Smooth muscle cell (in vitro differentiated cells): ENCODE results near the gene PRAMEF7. TPM values are rescaled to one million over a fixed set of nuclear protein-coding genes. Genes with fewer than 3 reads are reported as not detected.
"Not testable (repeated sequence)": the region's sequence is repeated elsewhere in the genome, so short reads cannot be mapped to it uniquely, and the experiment has no call there.

ENCODE experiments used
- DNase-seq: peaks from one replicate; lab custom pipeline; 2025; ENCODE audit not compliant: unreplicated experiment; lab: John Stamatoyannopoulos, UW
- H2AFZ ChIP-seq: fragments of 200-600 bp; sonication (generic); 2 replicates; pipeline ENCODE4 v1.6.0; 2016; ENCODE audit warnings: antibody characterized with exemption, low read depth, mild to moderate bottlenecking
- H3F3A ChIP-seq: fragments of 200-600 bp; sonication (generic); 2 replicates; pipeline ENCODE4 v1.6.0; 2017; ENCODE audit warnings: antibody characterized with exemption, low read depth
- H3K27ac ChIP-seq: fragments of 200-600 bp; sonication (generic); 2 replicates; pipeline ENCODE4 v1.5.1; 2016; ENCODE audit warnings: low read depth, mild to moderate bottlenecking
- H3K27me3 ChIP-seq: fragments of 200-600 bp; sonication (generic); 2 replicates; pipeline ENCODE4 v1.6.1; 2016; ENCODE audit warnings: low read depth, mild to moderate bottlenecking
- H3K36me3 ChIP-seq: fragments of 200-600 bp; sonication (generic); 2 replicates; pipeline ENCODE4 v1.5.1; 2016; ENCODE audit warnings: low read depth
- H3K4me1 ChIP-seq: fragments of 200-600 bp; sonication (generic); 2 replicates; pipeline ENCODE4 v1.5.1; 2016; ENCODE audit warnings: low read depth
- H3K4me2 ChIP-seq: fragments of 200-600 bp; sonication (generic); 2 replicates; pipeline ENCODE4 v1.6.0; 2016; ENCODE audit warnings: mild to moderate bottlenecking
- H3K4me3 ChIP-seq: fragments of 200-600 bp; sonication (generic); 2 replicates; pipeline ENCODE4 v1.5.1; 2016; ENCODE audit warnings: mild to moderate bottlenecking
- H3K79me2 ChIP-seq: fragments of 200-600 bp; sonication (generic); 2 replicates; pipeline ENCODE4 v1.6.0; 2016; ENCODE audit warnings: low read depth, mild to moderate bottlenecking
- H3K9ac ChIP-seq: fragments of 200-600 bp; sonication (generic); 2 replicates; pipeline ENCODE4 v1.6.0; 2016; ENCODE audit warnings: low read depth
- H3K9me3 ChIP-seq: fragments of 200-600 bp; sonication (generic); replicated peaks from 2 replicates; pipeline ENCODE4 v1.5.1; 2016; ENCODE audit warnings: low read depth
- H4K20me1 ChIP-seq: fragments of 200-600 bp; sonication (generic); 2 replicates; pipeline ENCODE4 v1.6.0; 2016; ENCODE audit warnings: low read depth
- WGBS: methylation state at CpG from one replicate; pipeline ENCODE4 v1.1.7; 2016; ENCODE audit warnings: low lambda C conversion rate; 5-methylcytosine and 5-hydroxymethylcytosine counted together
- polyA plus RNA-seq: library from polyadenylated mRNA; unstranded; fragments of >200 nt; fragmentation: Nextera tagmentation; extraction: Ambion mirVana; gene quantifications from 2 replicates; pipeline ENCODE4 v1.2.1, GENCODE V29; 2016
- total RNA-seq: library from RNA; depleted of rRNA; stranded (reverse); fragments of >200 nt; gene quantifications from 2 replicates; pipeline ENCODE4 v1.2.3, GENCODE V29; 2014

The PRAMEF7 gene
- total RNA-seq, result not detected in 2 replicates
- not detected in 2 replicates for polyA plus RNA-seq

- H3K9me3 ChIP-seq, H3F3A ChIP-seq, H3K79me2 ChIP-seq, H3K9ac ChIP-seq, H4K20me1 ChIP-seq, DNase-seq, H3K4me2 ChIP-seq, H2AFZ ChIP-seq, H3K36me3 ChIP-seq, H3K27me3 ChIP-seq, H3K4me1 ChIP-seq, H3K4me3 ChIP-seq, H3K27ac ChIP-seq: not testable (repeated sequence)
- no CpG with 5 or more reads among the region's 1 CpG for WGBS
Observed at GRCh38 chr1:12916310-12916709, at the start of gene PRAMEF7. Gene PRAMEF7 (plus strand): TSS chr1:12916610. CDS start chr1:12917693, 1,083 bp downstream.

GRCh38 chr1:12878453-12878852 lies 38.0 kb upstream of the PRAMEF7 start:
- not testable (repeated sequence) for H3K79me2 ChIP-seq, H3K9me3 ChIP-seq, H3K27ac ChIP-seq, H2AFZ ChIP-seq, H3K4me1 ChIP-seq, H3K27me3 ChIP-seq, H3K4me2 ChIP-seq, H3K9ac ChIP-seq, H4K20me1 ChIP-seq, H3K36me3 ChIP-seq, DNase-seq, H3F3A ChIP-seq, H3K4me3 ChIP-seq
- WGBS, result 65% methylated on average over 4 of the region's 4 CpGs

GRCh38 chr1:12886101-12886500 lies 30.3 kb upstream of the PRAMEF7 start, which contains the start of gene PRAMEF4:
Gene PRAMEF4 (minus strand): TSS chr1:12886201. CDS start chr1:12883394, 2,807 bp downstream.
- not testable (repeated sequence) for H3K79me2 ChIP-seq, DNase-seq, H3F3A ChIP-seq, H3K9ac ChIP-seq, H3K36me3 ChIP-seq, H3K27ac ChIP-seq, H3K4me1 ChIP-seq, H3K9me3 ChIP-seq, H3K4me2 ChIP-seq, H3K4me3 ChIP-seq, H4K20me1 ChIP-seq, H2AFZ ChIP-seq, H3K27me3 ChIP-seq
- 71% methylated on average over 3 of the region's 3 CpGs for whole genome bisulfite sequencing

GRCh38 chr1:12898170-12898569 lies 18.2 kb upstream of the PRAMEF7 start, which contains the start of gene PRAMEF10:
Gene PRAMEF10 (minus strand): TSS chr1:12898270. CDS start chr1:12895847, 2,423 bp downstream.
- not testable (repeated sequence) for H3K4me3 ChIP-seq, H3K4me2 ChIP-seq, H3K9me3 ChIP-seq, H3K27ac ChIP-seq, DNase-seq, H4K20me1 ChIP-seq, H2AFZ ChIP-seq, H3K4me1 ChIP-seq, H3K79me2 ChIP-seq, H3K36me3 ChIP-seq, H3K27me3 ChIP-seq, H3K9ac ChIP-seq, H3F3A ChIP-seq
- 38% methylated on average over 1 of the region's 1 CpG for WGBS

GRCh38 chr1:12899186-12899585 lies 17.2 kb upstream of the PRAMEF7 start:
- H3K36me3 ChIP-seq, H3K4me3 ChIP-seq, H3K27me3 ChIP-seq, H3K4me1 ChIP-seq, H3K9me3 ChIP-seq, H3K4me2 ChIP-seq, DNase-seq, H3K9ac ChIP-seq, H3K27ac ChIP-seq, H3F3A ChIP-seq, H2AFZ ChIP-seq, H4K20me1 ChIP-seq, H3K79me2 ChIP-seq: not testable (repeated sequence)

GRCh38 chr1:12903793-12904572 lies 12.4 kb upstream of the PRAMEF7 start:
- not testable (repeated sequence) for H3K9me3 ChIP-seq, H3K36me3 ChIP-seq, H3K9ac ChIP-seq, H3K4me2 ChIP-seq, H3K4me3 ChIP-seq, DNase-seq, H3K27me3 ChIP-seq, H3K27ac ChIP-seq, H2AFZ ChIP-seq, H3K79me2 ChIP-seq, H3F3A ChIP-seq, H3K4me1 ChIP-seq, H4K20me1 ChIP-seq
- 86% methylated on average over 3 of the region's 5 CpGs for WGBS

- not testable (repeated sequence) for H3K4me2 ChIP-seq, H2AFZ ChIP-seq, H3K4me1 ChIP-seq, H3K79me2 ChIP-seq, DNase-seq, H3K9ac ChIP-seq, H3K4me3 ChIP-seq, H3F3A ChIP-seq, H3K27ac ChIP-seq, H3K27me3 ChIP-seq, H3K9me3 ChIP-seq, H3K36me3 ChIP-seq, H4K20me1 ChIP-seq
- 72% methylated on average over 2 of the region's 2 CpGs for WGBS
Observed at GRCh38 chr1:12921749-12922148, 5.3 kb downstream of the PRAMEF7 start.

- not testable (repeated sequence) for H3K27ac ChIP-seq
Observed at GRCh38 chr1:12924368-12924767, 8.0 kb downstream of the PRAMEF7 start.

More at GRCh38 chr1:12924368-12924767, 8.0 kb downstream of the PRAMEF7 start:
- DNase-seq, H3K4me2 ChIP-seq, H3K4me1 ChIP-seq, H3K79me2 ChIP-seq, H3K9ac ChIP-seq, H3F3A ChIP-seq, H2AFZ ChIP-seq, H3K27me3 ChIP-seq, H3K36me3 ChIP-seq, H3K4me3 ChIP-seq, H4K20me1 ChIP-seq, H3K9me3 ChIP-seq: not testable (repeated sequence)
- WGBS, result 7% methylated on average over 2 of the region's 5 CpGs
